Head of caudate nucleus (tissue), 42 donors: Measurements from ENCODE around the gene BLMH.

Source experiments
- DNase-seq, 42 donors: peaks; one replicate each; pipeline versions ENCODE4 v3.0.0 to v3.0.0-alpha.2; 2020 to 2021; ENCODE audit warnings: mixed read lengths in 7 of 42
- intact Hi-C: fragments of 100-400 bp; cut with DNase I; formaldehyde crosslinking; loops from one replicate; pipeline ENCODE4 v1.15.0; 2022

The BLMH gene

GRCh38 chr17:30312226-30312625, 20.5 kb upstream of the BLMH start:
- intact Hi-C loops, result no loop called here
- DNase-seq, result no peak

GRCh38 chr17:30310562-30310961, 18.8 kb upstream of the BLMH start:
- intact Hi-C loops, result no loop called here
- DNase-seq, result no peak

- no peak for DNase-seq
- intact Hi-C loops, result no loop called here
Observed at GRCh38 chr17:30309591-30309990, 17.8 kb upstream of the BLMH start.

GRCh38 chr17:30308406-30308805, 16.7 kb upstream of the BLMH start:
- intact Hi-C loops, result no loop called here
- DNase-seq, result no peak

- no peak for DNase-seq
- intact Hi-C loops, result no loop called here
Observed at GRCh38 chr17:30304778-30305177, 13.0 kb upstream of the BLMH start.

DNA sequence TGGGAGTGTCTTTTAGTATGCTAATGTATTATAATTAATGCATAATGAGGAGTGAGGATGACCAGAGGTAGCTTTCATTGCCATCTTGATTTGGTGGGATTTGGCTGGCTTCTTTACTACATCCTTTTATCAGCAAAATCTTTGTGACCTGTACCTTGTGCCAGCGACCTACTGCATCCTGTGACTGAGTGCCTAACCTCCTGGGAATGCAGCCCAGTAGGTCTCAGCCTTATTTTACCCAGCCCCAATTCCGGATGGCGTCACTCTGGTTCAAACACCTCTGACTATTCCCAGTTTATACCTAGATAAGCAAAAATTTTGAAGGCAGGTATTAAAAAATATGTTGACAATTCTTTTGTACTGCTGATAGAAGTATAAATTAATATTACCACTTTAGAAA, 10.5 kb upstream of the BLMH start:
- intact Hi-C loops, result no loop called here
- DNase-seq, result no peak

DNA sequence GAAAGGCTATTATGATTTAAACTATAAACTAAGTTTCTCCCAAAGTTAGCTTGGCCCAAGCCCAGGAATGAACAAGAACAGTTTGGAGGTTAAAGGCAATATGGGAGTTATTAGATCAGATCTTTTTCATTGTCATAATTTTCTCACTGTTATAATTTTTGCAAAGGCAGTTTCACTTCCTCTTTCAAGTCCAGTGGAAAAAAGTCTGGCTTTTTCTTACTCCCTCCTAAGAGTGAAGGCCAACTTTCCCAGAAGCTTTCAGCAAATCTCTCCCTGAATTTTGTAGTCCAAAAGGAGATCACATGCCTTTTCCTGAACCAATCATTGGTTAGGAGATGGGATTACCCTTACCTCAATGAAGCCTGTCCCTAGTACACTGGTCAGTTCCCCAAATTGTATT, 9.1 kb upstream of the BLMH start:
- DNase-seq, result no peak
- intact Hi-C loops, result no loop called here

- DNase-seq, result no peak
- intact Hi-C loops, result no loop called here
Observed at GRCh38 chr17:30299000-30299399, 7.3 kb upstream of the BLMH start.

- DNase-seq, result no peak
- intact Hi-C loops, result no loop called here
Observed at GRCh38 chr17:30297715-30298114, 6.0 kb upstream of the BLMH start.

DNA sequence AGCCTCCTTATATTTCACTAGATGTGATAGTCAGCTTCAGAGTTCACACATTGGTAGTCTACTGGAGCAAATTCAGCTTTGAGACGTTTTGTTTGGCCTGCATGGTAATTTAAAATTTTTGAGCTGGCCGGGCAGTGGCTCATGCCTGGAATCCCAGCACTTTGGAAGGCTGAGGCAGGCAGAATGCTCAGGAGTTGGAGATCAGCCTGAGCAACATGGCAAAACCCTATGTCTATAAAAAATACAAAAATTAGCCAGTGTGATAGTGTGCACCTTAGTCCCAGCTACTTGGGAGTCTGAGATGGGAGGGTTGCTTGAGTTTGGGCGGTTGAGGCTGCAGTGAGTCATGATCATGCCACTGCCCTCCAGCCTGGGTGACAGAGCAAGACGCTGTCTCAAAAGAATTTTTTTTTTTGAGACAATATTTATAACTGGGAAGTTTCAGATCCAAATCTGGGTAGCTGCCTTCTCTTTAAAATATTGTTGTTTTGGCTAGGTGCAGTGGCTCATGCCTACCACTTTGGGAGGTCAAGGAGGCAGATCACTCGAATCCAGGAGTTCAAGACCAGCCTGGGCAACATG, 4.8 kb upstream of the BLMH start:
- no peak for DNase-seq
- intact Hi-C loops, result no loop called here

- intact Hi-C loops, result no loop called here
Observed at GRCh38 chr17:30292286-30292858, 628 bp upstream of the BLMH start.

GRCh38 chr17:30290696-30291542, 825 bp downstream of the BLMH start:
- peak in 38 of 42 donors; percentile 4 to 61 (median 24) for DNase-seq
- intact Hi-C loops, result no loop called here

More at GRCh38 chr17:30292286-30292858, 628 bp upstream of the BLMH start:
- peak in 4 of 42 donors; percentile 9 to 20 (median 14) for DNase-seq

DNA sequence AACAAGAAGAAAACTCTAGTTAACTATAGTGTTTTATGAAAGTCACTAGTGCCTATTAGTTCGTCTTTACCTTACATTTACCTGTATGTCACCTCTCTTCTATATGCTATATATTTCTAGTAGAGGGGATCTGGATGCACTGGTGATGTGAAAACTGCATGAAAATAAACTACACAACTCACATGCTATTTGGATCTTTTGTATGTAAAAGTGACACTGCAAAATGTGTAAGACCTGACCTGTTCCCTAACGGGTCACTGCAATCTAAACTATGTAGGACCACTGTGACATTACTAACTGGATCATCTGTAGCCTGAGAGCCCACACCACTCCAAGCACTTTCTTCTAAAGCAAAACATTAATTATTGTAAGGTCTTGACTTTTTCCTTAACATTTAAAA, 1.7 kb downstream of the BLMH start:
- intact Hi-C loops, result no loop called here
- DNase-seq, result no peak

DNA sequence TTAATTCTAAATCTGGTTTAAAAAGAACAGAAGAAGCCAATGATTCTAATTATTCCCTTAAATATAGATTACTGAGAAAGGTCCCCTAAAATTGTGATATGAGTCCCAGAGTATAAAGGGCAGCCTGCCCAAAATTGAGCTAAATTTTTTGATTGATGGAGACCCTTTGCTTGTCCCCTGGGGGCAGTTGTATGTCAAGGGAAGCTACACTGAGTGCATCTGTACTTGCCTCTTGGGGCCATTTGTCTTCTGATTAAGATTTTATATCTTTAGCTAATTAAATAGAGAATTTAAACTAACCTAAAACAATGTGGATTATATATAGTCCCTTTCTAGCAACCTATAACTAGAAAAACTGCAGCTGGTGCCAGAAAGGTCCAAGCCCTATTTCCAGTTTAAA, 12.6 kb downstream of the BLMH start:
- intact Hi-C loops, result no loop called here
- no peak for DNase-seq

- intact Hi-C loops, result no loop called here
Observed at GRCh38 chr17:30278032-30278431, 13.7 kb downstream of the BLMH start.

GRCh38 chr17:30275911-30276310, 15.8 kb downstream of the BLMH start:
- intact Hi-C loops, result no loop called here

More at GRCh38 chr17:30278032-30278431, 13.7 kb downstream of the BLMH start:
- DNase-seq, result peak in 8 of 42 donors; percentile 13 to 46 (median 24)

DNA sequence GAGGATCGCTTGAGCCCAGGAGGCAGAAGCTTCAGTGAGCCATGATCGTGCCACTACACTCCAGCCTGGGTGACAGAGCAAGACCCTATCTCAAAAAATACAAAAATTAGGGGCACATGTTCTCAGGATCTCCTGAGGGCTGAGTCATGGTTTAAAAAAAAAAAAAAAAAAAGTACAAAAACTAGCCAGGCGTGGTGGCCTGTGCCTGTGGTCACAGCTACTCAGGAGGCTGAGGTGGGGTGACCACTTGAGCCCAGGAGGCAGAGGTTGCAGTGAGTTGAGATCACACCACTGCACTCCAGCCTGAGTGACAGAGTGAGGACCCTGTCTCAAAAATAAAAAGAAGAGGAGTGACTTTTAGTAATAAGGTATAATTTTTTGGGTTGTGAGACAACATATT, 16.9 kb downstream of the BLMH start:
- DNase-seq, result no peak
- intact Hi-C loops, result no loop called here

More at GRCh38 chr17:30275911-30276310, 15.8 kb downstream of the BLMH start:
- DNase-seq, result no peak

DNA sequence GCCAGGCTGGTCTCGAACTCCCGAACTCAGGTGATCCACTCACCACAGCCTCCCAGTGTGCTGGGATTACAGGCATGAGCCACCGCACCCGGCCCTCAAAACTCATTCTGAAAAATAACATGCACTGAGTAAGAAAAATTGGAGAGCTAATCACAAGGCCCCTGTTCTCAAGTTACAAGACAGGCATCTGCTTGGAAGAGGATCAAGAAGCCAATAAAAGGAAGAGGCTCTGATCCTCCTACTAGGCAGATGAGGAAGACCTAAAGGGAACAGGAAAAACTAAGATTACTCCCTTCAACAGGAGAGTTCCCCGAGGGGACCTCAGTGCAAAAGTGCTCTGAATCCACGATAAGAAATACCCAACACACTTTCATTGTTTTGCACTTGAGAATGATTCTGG, 18.4 kb downstream of the BLMH start:
- no peak for DNase-seq
- intact Hi-C loops, result no loop called here

DNA sequence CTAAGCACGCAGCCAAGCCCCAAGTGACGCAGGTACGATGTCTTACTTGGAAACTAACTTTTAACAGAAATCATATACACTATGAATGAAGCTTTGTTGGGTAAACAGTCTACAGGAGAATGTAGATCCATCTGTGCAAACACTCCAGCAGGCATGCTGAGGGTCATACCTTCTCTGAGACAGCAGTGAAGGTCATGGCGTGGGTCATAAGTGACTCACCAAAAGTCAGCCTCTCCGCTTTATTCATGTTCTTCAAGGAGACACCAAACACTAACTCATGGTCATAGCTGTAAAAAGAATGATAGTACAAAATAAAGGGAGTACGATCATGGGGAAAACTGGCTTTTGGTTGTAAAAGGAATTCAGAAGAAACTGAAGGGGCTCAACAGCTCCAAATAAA, 20.6 kb downstream of the BLMH start:
- intact Hi-C loops, result no loop called here
- DNase-seq, result no peak

DNA sequence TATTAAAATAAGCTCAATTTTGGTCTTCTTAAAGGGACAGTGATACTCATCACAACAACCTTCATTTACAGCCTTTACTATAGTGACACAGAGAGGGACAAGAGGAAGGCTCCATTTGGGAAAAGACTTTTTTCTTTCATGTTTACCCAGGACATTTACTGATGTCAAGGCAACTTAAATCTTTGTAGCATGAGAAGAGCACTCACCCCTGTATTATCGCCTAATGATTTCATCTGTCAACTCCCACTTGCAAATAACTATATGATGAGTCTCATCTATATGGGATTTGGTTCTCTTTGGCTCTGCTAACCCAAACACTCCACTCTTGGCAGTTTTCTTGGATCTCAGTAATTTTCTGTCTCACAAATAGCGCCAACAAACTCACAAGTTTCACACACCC, 24.1 kb downstream of the BLMH start:
- intact Hi-C loops, result no loop called here
- no peak for DNase-seq
